Ovary (tissue), 3 donors: Measurements from ENCODE around the gene SLC26A11.

Source experiments
- CTCF ChIP-seq, 3 donors: fragments of 450-650 bp in 2 of 3; fragments of 200-600 bp in 1 of 3; IDR thresholded peaks; one replicate each; pipeline versions ENCODE4 v1.5.1 to v1.8.0; 2016 to 2022; ENCODE audit warnings: antibody characterized with exemption in 3 of 3, mild to moderate bottlenecking in 1 of 3
- EP300 ChIP-seq: sonication (generic); formaldehyde crosslinking; IDR thresholded peaks from one replicate; pipeline ENCODE4 v1.6.1; 2017; ENCODE audit warnings: antibody characterized with exemption
- donor health status: DM: no; HTN: no; CAD: no.

GRCh38 chr17:80261895-80262279 lies 41.7 kb downstream of the SLC26A11 start:
- TF ChIP-seq EP300 (no peak), CTCF (IDR thresholded peaks at IDR 0.05) (no peak)
